ENCODE data around the gene FGGY. TPM values are rescaled to one million over a fixed set of nuclear protein-coding genes. Genes with fewer than 3 reads are reported as not detected.

The FGGY gene
- total RNA-seq, 2 donors from 2014 or later, result 6.7 to 8.5 TPM

DNA sequence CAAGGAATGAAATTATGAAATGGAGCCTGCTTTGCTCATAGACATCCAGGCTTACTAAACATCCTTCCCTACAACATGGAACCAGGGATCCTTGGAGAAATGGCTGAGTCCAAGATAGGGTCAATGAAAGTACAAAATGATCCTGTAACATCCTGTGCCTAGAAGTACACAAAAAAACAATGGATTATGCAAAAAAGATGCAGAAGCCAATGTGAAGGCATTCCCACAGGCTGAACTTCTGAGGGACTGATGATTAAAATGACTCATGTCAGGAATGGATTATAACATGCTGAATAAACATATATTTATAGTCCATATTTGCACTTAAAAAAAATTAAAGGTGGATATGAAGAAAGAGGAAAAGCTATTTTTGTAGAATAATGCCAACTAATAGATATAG lies 507.4 kb downstream of the FGGY start:
- no peak for ATAC-seq
- no peaks in the 10 kb centered on the region for H3K9me3 ChIP-seq (ENCODE audit: control insufficient read depth, low read length, poor library complexity, severe bottlenecking)
- H3K27me3 Mint-ChIP-seq, result peaks cover 20% of the 10 kb centered on the region
- H3K27ac Mint-ChIP-seq, result no peak overlapping the region
- no peaks in the 10 kb centered on the region for H3K4me1 Mint-ChIP-seq
- peaks cover 8% of the 10 kb centered on the region for H3K36me3 Mint-ChIP-seq (ENCODE audit: low read depth)
- DNase-seq, result no peak
- no peak overlapping the region for H3K4me3 Mint-ChIP-seq

DNA sequence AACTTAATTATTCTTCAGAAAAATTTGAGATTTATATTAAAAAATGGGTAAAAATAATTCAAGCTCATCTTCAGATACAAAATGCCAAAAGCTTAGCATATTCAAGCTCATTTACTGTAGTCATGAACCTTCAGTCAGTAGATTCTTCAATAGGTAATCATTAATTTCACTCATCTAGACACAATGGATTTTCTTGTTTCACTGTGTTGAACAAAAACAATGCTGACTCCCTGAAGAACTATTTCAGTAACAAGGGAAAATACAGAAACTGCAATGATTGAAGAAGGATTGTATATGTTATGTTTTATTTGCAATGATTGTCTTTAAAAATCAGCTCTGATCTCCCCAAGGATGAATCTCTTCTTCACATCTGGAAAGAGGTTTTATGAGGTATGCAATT lies 508.7 kb downstream of the FGGY start:
- Mint-ChIP-seq H3K4me1 (no peaks in the 10 kb centered on the region), H3K27ac (no peak overlapping the region), H3K27me3 (peaks cover 31% of the 10 kb centered on the region), H3K36me3 (ENCODE audit: low read depth) (peaks cover 5% of the 10 kb centered on the region), H3K4me3 (no peak overlapping the region)
- ATAC-seq, result no peak
- no peak for DNase-seq
- no peaks in the 10 kb centered on the region for H3K9me3 ChIP-seq (ENCODE audit: control insufficient read depth, low read length, poor library complexity, severe bottlenecking)
